GM12878 (cell line): ENCODE data around the gene CCK. TPM values are rescaled to one million over a fixed set of nuclear protein-coding genes. Genes with fewer than 3 reads are reported as not detected.

ENCODE experiments used
- ATAC-seq: fragments of 200-7000 bp; cut with Tn5 transposase; 3 replicates; pipeline ENCODE4 v1.9.1; 2020; ENCODE audit warnings: mild to moderate bottlenecking, moderate library complexity
- BruUV-seq: library from RNA; stranded (reverse); fragments of 400-500 nt; replicated peaks from 2 replicates; lab custom pipeline; 2021; lab: Mats Ljungman, UMichigan
- CTCF ChIA-PET: fragments of 300-600 bp; sonication (Branson Sonifier 250); formaldehyde crosslinking; extraction: SDS; loops from one replicate; lab custom pipeline; 2021; ENCODE audit warnings: inconsistent platforms; lab: Yijun Ruan, JAX
- POLR2A ChIA-PET: fragments of 350-600 bp; formaldehyde crosslinking; extraction: SDS; loops from one replicate; lab custom pipeline; 2021; ENCODE audit warnings: inconsistent platforms; lab: Charles Lee
- RAD21 ChIA-PET: fragments of 300-600 bp; sonication (Branson Sonifier 250); formaldehyde crosslinking; loops from one replicate; lab custom pipeline; 2023; ENCODE audit warnings: antibody characterized with exemption; ENCODE audit not compliant: unreplicated experiment; lab: Charles Lee
- SMC1A ChIA-PET: fragments of 300-600 bp; sonication (Branson Sonifier 250); formaldehyde crosslinking; loops from one replicate; lab custom pipeline; 2023; ENCODE audit not compliant: unreplicated experiment, uncharacterized antibody; lab: Charles Lee
- DNase-seq: peaks from one replicate; pipeline ENCODE4 v3.0.0-alpha.2; 2011; ENCODE audit warnings: low read depth, low spot score
- FAIRE-seq: peaks from 3 replicates; lab custom pipeline; 2011; peaks lifted over from hg19 to GRCh38; lab: Jason Lieb, UNC
- H2AFZ ChIP-seq: 2 replicates; pipeline ENCODE4 v1.6.0; 2011; ENCODE audit warnings: low read depth, low read length, control low read depth; ENCODE audit not compliant: control insufficient read depth
- H3K27ac ChIP-seq: 2 replicates; pipeline ENCODE4 v1.5.1; 2011; ENCODE audit warnings: control low read depth; ENCODE audit not compliant: control insufficient read depth, insufficient read depth
- H3K27me3 ChIP-seq, 2 experiments: replicated peaks in 1 of 2; 2 replicates each; pipeline versions ENCODE4 v1.6.0 to v1.6.1; 2011; ENCODE audit warnings: low read length in 1 of 2; ENCODE audit not compliant: control insufficient read depth in 2 of 2, insufficient read depth in 2 of 2
- H3K36me3 ChIP-seq, 2 experiments: 2 replicates each; pipeline ENCODE4 v1.5.1; 2011; ENCODE audit warnings: low read length in 1 of 2; ENCODE audit not compliant: control insufficient read depth in 2 of 2, insufficient read depth in 2 of 2
- H3K4me1 ChIP-seq: 2 replicates; pipeline ENCODE4 v1.6.1; 2011; ENCODE audit warnings: mild to moderate bottlenecking, low read length, moderate library complexity, mixed read lengths; ENCODE audit not compliant: control insufficient read depth, insufficient read depth
- H3K4me2 ChIP-seq: 2 replicates; pipeline ENCODE4 v1.6.0; 2011; ENCODE audit warnings: control low read depth; ENCODE audit not compliant: control insufficient read depth, insufficient read depth
- H3K4me3 ChIP-seq: fragments of 200-600 bp; sonication (generic); 2 replicates; pipeline ENCODE4 v1.5.1; 2016
- H3K79me2 ChIP-seq: 2 replicates; pipeline ENCODE4 v1.6.0; 2011; ENCODE audit warnings: low read length; ENCODE audit not compliant: control insufficient read depth, insufficient read depth
- H3K9ac ChIP-seq: 2 replicates; pipeline ENCODE4 v1.8.0; 2011; ENCODE audit warnings: low read length, control low read depth, mixed read lengths; ENCODE audit not compliant: control insufficient read depth, insufficient read depth
- H3K9me3 ChIP-seq: replicated peaks from 3 replicates; pipeline ENCODE4 v1.5.1; 2011; ENCODE audit warnings: mild to moderate bottlenecking, low read length; ENCODE audit not compliant: control insufficient read depth, insufficient read depth
- H4K20me1 ChIP-seq: 2 replicates; pipeline ENCODE4 v1.6.0; 2011; ENCODE audit not compliant: control insufficient read depth, insufficient read depth
- ASH2L ChIP-seq: fragments of 300-600, 200-600 bp; sonication (generic); IDR thresholded peaks from 2 replicates; pipeline ENCODE4 v1.6.1; 2017; ENCODE audit warnings: low read depth, mild to moderate bottlenecking, borderline replicate concordance
- BRCA1 ChIP-seq: IDR thresholded peaks from 2 replicates; pipeline ENCODE4 v1.6.1; 2011; ENCODE audit warnings: low read depth, low read length, improper control_type of control experiment
- CHD4 ChIP-seq: fragments of 200-600 bp; sonication (generic); IDR thresholded peaks from 2 replicates; pipeline ENCODE4 v1.6.1; 2016; ENCODE audit warnings: mild to moderate bottlenecking
- HCFC1 ChIP-seq: fragments of 150-350 bp; IDR thresholded peaks from 2 replicates; pipeline ENCODE4 v1.6.1; 2014; ENCODE audit warnings: low read length
- MEF2A ChIP-seq: IDR thresholded peaks from 2 replicates; pipeline ENCODE4 v1.6.1; 2011; ENCODE audit warnings: low read depth, mild to moderate bottlenecking, low read length, moderate library complexity; ENCODE audit not compliant: insufficient read depth
- MEF2B ChIP-seq: fragments of 450-650 bp; IDR thresholded peaks from 2 replicates; pipeline ENCODE4 v1.6.1; 2018; ENCODE audit warnings: mild to moderate bottlenecking, moderate library complexity; ENCODE audit not compliant: partially characterized antibody, poor library complexity, severe bottlenecking
- MTA2 ChIP-seq: fragments of 450-650 bp; IDR thresholded peaks from 2 replicates; pipeline ENCODE4 v1.6.1; 2016; ENCODE audit warnings: low read depth, mild to moderate bottlenecking, moderate library complexity
- NFXL1 ChIP-seq: fragments of 450-650 bp; IDR thresholded peaks from 2 replicates; pipeline ENCODE4 v1.6.1; 2017; ENCODE audit warnings: antibody characterized with exemption, mild to moderate bottlenecking, borderline replicate concordance
- NRF1 ChIP-seq: conservative IDR thresholded peaks from 2 replicates; pipeline ENCODE4 v1.6.1; 2011; ENCODE audit warnings: mild to moderate bottlenecking, low read depth, low read length, improper control_type of control experiment
- PAX5 ChIP-seq: IDR thresholded peaks from 2 replicates; pipeline ENCODE4 v1.6.1; 2011; ENCODE audit warnings: low read depth, low read length, borderline replicate concordance
- SPI1 ChIP-seq: IDR thresholded peaks from 2 replicates; pipeline ENCODE4 v1.6.1; 2011; ENCODE audit warnings: low read depth, mild to moderate bottlenecking, low read length, moderate library complexity, borderline replicate concordance; ENCODE audit not compliant: insufficient read depth
- WGBS: methylation state at CpG from one replicate; pipeline ENCODE4 v1.1.6; 2016; ENCODE audit warnings: low lambda C conversion rate; ENCODE audit not compliant: insufficient replicate concordance, insufficient coverage; ENCODE audit errors: missing lambda C conversion rate; 5-methylcytosine and 5-hydroxymethylcytosine counted together
- in situ Hi-C: fragments of 300-500 bp; cut with MboI; formaldehyde crosslinking; loops from 9 replicates; pipeline ENCODE4 v1.14.3; 2018; ENCODE audit warnings: mixed read lengths
- intact Hi-C: fragments of 100-400 bp; cut with micrococcal nuclease; formaldehyde crosslinking; loops from one replicate; pipeline ENCODE4 v1.14.2; 2022; ENCODE audit not compliant: unreplicated experiment
- polyA plus RNA-seq, 11 experiments: library from polyadenylated mRNA; depleted of rRNA in 4 of 11; unstranded in 6 of 11; stranded (reverse) in 5 of 11; fragments of >200 nt; fragmentation: Nextera tagmentation in 4 of 11; fragmentation: Illumina TruSeq in 1 of 11; extraction: Ambion mirVana in 4 of 11; extraction: Trizol in 1 of 11; gene quantifications; 1 replicate in 1 of 11; 2 replicates in 10 of 11; pipeline versions ENCODE4 v1.2.1 to v1.2.3, GENCODE V29; 2011 to 2016; ENCODE audit warnings: inconsistent platforms in 2 of 11, missing spikeins in 2 of 11, low read depth in 1 of 11
- total RNA-seq, 4 experiments: library from RNA; depleted of rRNA in 3 of 4; stranded (reverse); fragments of >200 nt in 3 of 4; fragmentation: Illumina TruSeq in 1 of 4; extraction: Trizol in 1 of 4; gene quantifications; 2 replicates each; pipeline versions ENCODE4 v1.2.1 to v1.2.3, GENCODE V29; 2013 to 2021
- TF ChIP-seq, protein P1 (sequence below): fragments of 450-650 bp; IDR thresholded peaks from 2 replicates; pipeline ENCODE4 v1.6.1; 2017; ENCODE audit warnings: mild to moderate bottlenecking, moderate library complexity
- TF ChIP-seq, protein P2 (sequence below): fragments of 450-650 bp; IDR thresholded peaks from 2 replicates; pipeline ENCODE4 v1.6.1; 2016; ENCODE audit warnings: mild to moderate bottlenecking

CCK gene
- total and polyA plus RNA-seq, 10 of the 15 experiments (the other 5 are each of a cell fraction or from before 2014, with no cell fraction given), result not detected

GRCh38 chr3:42262525-42262924 lies 3.5 kb downstream of the CCK start:
- RAD21 ChIA-PET, result no interaction called here
- CTCF ChIA-PET, result interaction anchor here (1.0 kb wide), 2 partner anchors 15 to 71 kb away, joined by 3 read pairs; no protein-coding TSS in a partner anchor
- Histone ChIP-seq H3K4me2 (no peak overlapping the region), H3K79me2 (no peaks in the 10 kb centered on the region), H3K27me3 (peaks cover 3 to 18% of the 10 kb centered on the region in 2 experiments; a peak in 3 of 4 replicates), H3K9ac (no peak overlapping the region), H2AFZ (no peak overlapping the region), H3K4me3 (no peak overlapping the region), H3K9me3 (no peaks in the 10 kb centered on the region; the same call in 1 of the 3 replicates), H3K27ac (no peak overlapping the region), H3K4me1 (no peaks in the 10 kb centered on the region), H4K20me1 (no peaks in the 10 kb centered on the region), H3K36me3 (no peaks in the 10 kb centered on the region)
- WGBS, result 57% methylated on average over 2 of the region's 2 CpGs
- in situ Hi-C loops (no loop called here), intact Hi-C loops (no loop called here)
- no TSS peak for BruUV-seq
- POLR2A ChIA-PET, result no interaction called here
- no peak for ATAC-seq
- no peak for FAIRE-seq
- TF ChIP-seq MEF2B, result no peak
- DNase-seq, result no peak
- SMC1A ChIA-PET, result interaction anchor here (1.1 to 3.2 kb wide), 2 partner anchors 14 to 94 kb away, joined by 3 to 18 read pairs; no protein-coding TSS in a partner anchor

GRCh38 chr3:42257007-42257406 lies 9.0 kb downstream of the CCK start:
- BruUV-seq, result no TSS peak
- H3K9ac ChIP-seq, result no peak overlapping the region
- no peaks in the 10 kb centered on the region for H3K4me1 ChIP-seq
- ChIA-PET RAD21 (no interaction called here), SMC1A (no interaction called here), POLR2A (no interaction called here), CTCF (interaction anchor here (1.4 kb wide), 1 partner anchor 10 kb away, joined by 3 read pairs; no protein-coding TSS in a partner anchor)
- no peak overlapping the region for H3K27ac ChIP-seq
- ATAC-seq, result no peak
- H3K9me3 ChIP-seq, result no peaks in the 10 kb centered on the region
- no peak overlapping the region for H3K4me2 ChIP-seq
- H3K4me3 ChIP-seq, result no peak overlapping the region
- H3K79me2 ChIP-seq, result no peaks in the 10 kb centered on the region
- 43% methylated on average over 7 of the region's 7 CpGs for WGBS
- in situ Hi-C loops, result no loop called here
- no peaks in the 10 kb centered on the region for H3K36me3 ChIP-seq
- peaks cover 0 to 7% of the 10 kb centered on the region in 2 experiments; a peak in 2 of 4 replicates for H3K27me3 ChIP-seq
- no peak for DNase-seq
- intact Hi-C loops, result no loop called here
- H2AFZ ChIP-seq, result no peak overlapping the region
- no peak for FAIRE-seq
- H4K20me1 ChIP-seq, result no peaks in the 10 kb centered on the region
- TF ChIP-seq BRCA1 (no peak), MEF2A (no peak), HCFC1 (no peak), SPI1 (no peak), PAX5 (no peak), NFXL1 (no peak), CHD4 (no peak), MTA2 (no peak), ASH2L (no peak), NRF1 (no peak)
- TF ChIP-seq, protein P1, sequence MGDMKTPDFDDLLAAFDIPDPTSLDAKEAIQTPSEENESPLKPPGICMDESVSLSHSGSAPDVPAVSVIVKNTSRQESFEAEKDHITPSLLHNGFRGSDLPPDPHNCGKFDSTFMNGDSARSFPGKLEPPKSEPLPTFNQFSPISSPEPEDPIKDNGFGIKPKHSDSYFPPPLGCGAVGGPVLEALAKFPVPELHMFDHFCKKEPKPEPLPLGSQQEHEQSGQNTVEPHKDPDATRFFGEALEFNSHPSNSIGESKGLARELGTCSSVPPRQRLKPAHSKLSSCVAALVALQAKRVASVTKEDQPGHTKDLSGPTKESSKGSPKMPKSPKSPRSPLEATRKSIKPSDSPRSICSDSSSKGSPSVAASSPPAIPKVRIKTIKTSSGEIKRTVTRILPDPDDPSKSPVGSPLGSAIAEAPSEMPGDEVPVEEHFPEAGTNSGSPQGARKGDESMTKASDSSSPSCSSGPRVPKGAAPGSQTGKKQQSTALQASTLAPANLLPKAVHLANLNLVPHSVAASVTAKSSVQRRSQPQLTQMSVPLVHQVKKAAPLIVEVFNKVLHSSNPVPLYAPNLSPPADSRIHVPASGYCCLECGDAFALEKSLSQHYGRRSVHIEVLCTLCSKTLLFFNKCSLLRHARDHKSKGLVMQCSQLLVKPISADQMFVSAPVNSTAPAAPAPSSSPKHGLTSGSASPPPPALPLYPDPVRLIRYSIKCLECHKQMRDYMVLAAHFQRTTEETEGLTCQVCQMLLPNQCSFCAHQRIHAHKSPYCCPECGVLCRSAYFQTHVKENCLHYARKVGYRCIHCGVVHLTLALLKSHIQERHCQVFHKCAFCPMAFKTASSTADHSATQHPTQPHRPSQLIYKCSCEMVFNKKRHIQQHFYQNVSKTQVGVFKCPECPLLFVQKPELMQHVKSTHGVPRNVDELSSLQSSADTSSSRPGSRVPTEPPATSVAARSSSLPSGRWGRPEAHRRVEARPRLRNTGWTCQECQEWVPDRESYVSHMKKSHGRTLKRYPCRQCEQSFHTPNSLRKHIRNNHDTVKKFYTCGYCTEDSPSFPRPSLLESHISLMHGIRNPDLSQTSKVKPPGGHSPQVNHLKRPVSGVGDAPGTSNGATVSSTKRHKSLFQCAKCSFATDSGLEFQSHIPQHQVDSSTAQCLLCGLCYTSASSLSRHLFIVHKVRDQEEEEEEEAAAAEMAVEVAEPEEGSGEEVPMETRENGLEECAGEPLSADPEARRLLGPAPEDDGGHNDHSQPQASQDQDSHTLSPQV, result no peak
- TF ChIP-seq, protein P2, sequence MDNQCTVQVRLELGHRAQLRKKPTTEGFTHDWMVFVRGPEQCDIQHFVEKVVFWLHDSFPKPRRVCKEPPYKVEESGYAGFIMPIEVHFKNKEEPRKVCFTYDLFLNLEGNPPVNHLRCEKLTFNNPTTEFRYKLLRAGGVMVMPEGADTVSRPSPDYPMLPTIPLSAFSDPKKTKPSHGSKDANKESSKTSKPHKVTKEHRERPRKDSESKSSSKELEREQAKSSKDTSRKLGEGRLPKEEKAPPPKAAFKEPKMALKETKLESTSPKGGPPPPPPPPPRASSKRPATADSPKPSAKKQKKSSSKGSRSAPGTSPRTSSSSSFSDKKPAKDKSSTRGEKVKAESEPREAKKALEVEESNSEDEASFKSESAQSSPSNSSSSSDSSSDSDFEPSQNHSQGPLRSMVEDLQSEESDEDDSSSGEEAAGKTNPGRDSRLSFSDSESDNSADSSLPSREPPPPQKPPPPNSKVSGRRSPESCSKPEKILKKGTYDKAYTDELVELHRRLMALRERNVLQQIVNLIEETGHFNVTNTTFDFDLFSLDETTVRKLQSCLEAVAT, result no peak
